ENCODE results near the gene RALGPS1. TPM values are rescaled to one million over a fixed set of nuclear protein-coding genes. Genes with fewer than 3 reads are reported as not detected.

Gene RALGPS1
- total RNA-seq, 1 donor: 2.9 TPM

DNA sequence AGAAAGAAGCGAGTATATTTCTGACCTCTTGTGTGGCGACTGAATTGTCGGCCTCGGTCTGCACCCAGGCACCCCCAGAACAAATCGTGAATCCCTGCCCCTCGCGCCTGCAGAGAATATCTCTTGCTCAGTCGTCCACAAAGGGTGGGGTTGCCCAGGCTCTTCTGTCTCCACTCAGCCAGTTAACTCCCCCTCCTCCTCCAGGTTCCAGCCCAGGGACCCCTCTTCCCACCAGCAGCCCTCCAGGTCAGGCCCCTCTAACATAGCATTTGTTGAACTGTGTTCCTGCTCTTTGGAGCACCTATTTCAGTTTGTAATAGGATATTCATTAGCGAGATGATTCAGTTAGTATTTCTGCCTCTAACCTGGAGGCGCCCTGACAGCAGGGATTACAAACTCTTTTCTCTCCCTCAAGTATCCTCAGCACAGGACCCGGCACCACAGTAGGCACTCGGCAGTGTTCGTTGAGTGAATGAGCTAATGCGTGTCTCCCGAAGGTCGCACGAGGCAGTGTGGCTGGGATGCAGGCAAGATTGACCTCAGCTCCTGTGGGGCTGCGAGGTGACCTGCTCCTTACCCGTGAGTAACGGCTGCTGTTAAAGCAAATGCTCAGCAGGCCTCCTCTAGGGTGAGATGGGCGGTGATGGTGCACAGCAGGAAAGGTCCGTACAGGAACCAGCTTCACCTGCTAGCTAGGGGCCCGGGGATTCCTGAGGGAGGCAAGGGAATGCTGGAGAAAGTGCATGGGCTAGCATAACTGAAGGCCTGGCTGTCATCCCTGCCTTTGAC, 28.4 kb upstream of the RALGPS1 start:
- TF ChIP-seq CTCF (IDR thresholded peaks at IDR 0.05; ENCODE audit: insufficient read depth, low read length): no peak
- DNase-seq (ENCODE audit: low read depth): no peak
- H3K4me3 ChIP-seq (ENCODE audit: low read depth, low read length): no peak overlapping the region

- no peak overlapping the region for H3K4me3 ChIP-seq (ENCODE audit: low read depth, low read length)
- TF ChIP-seq CTCF (IDR thresholded peaks at IDR 0.05; ENCODE audit: insufficient read depth, low read length): no peak
- DNase-seq (ENCODE audit: low read depth): no peak
These were observed 27.7 kb upstream of the RALGPS1 start for GRCh38 chr9:126886897-126887296.

DNA sequence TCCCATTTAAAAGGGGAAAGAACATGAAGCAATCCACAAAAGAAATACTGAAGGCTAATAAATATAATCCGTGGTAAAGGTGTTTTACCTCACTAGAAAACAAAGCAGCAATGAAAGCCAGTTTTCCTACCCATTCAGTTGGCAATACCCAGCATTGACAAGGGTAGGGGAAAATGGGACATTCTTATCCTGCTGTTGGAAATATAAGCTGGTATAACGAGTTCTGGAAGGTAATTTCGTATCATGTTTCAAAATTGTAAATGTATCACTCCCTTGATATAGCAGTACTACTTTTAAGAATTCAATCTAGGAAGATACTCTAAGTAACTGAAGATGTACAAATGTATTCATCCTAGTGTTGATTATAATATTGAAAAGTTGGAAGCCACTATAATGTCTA, 22.9 kb upstream of the RALGPS1 start:
- TF ChIP-seq CTCF (IDR thresholded peaks at IDR 0.05; ENCODE audit: insufficient read depth, low read length): no peak
- H3K4me3 ChIP-seq (ENCODE audit: low read depth, low read length): no peak overlapping the region
- DNase-seq (ENCODE audit: low read depth): no peak

DNA sequence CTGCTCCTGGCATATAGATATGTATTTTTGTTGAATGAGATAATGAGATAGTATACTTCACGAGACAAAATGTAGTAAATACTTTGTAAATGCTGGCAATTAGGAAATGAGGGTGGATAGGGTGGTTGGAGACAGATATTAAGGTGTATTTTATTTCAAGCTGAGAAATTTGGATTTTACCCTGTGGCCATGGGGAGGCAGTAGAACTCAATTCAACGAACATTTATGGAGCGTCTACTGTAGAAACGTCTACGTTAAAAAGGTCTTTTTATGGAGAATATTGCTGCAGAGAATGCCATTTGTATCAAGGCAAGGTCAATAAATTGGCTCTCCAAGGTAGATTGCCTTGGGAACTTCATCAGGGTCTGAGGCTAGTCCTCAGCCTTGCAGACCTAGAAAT, 21.5 kb upstream of the RALGPS1 start:
- H3K4me3 ChIP-seq (ENCODE audit: low read depth, low read length): no peak overlapping the region
- no peak for TF ChIP-seq CTCF (IDR thresholded peaks at IDR 0.05; ENCODE audit: insufficient read depth, low read length)
- DNase-seq (ENCODE audit: low read depth): no peak

- no peak for DNase-seq (ENCODE audit: low read depth)
- no peak overlapping the region for H3K4me3 ChIP-seq (ENCODE audit: low read depth, low read length)
- TF ChIP-seq CTCF (IDR thresholded peaks at IDR 0.05; ENCODE audit: insufficient read depth, low read length): no peak
These were observed 20.5 kb upstream of the RALGPS1 start for GRCh38 chr9:126894052-126894603.

GRCh38 chr9:126902210-126902609, 12.4 kb upstream of the RALGPS1 start:
- H3K4me3 ChIP-seq (ENCODE audit: low read depth, low read length): no peak overlapping the region
- TF ChIP-seq CTCF (IDR thresholded peaks at IDR 0.05; ENCODE audit: insufficient read depth, low read length): no peak

More at GRCh38 chr9:126902210-126902609, 12.4 kb upstream of the RALGPS1 start:
- DNase-seq (ENCODE audit: low read depth): no peak

Measured in fibroblast of the aortic adventitia (primary cell).